H1 (cell line): ENCODE measurements around the gene TLE2. TPM values are rescaled to one million over a fixed set of nuclear protein-coding genes. Genes with fewer than 3 reads are reported as not detected.
A peak's percentile ranks its signal among the peaks of the same experiment; 100 is the strongest.

ENCODE experiments used
- CTCF ChIA-PET: fragments of 300-600 bp; sonication (Branson Sonifier 250); formaldehyde crosslinking; loops from one replicate; lab custom pipeline; 2021; ENCODE audit not compliant: partially characterized antibody; lab: Charles Lee
- POLR2A ChIA-PET: fragments of 300-600 bp; sonication (Branson Sonifier 250); formaldehyde crosslinking; loops from one replicate; lab custom pipeline; 2021; ENCODE audit warnings: inconsistent platforms; ENCODE audit not compliant: partially characterized antibody; lab: Charles Lee
- DNase-seq, 2 experiments: peaks; one replicate each; pipeline versions ENCODE4 v3.0.0 to v3.0.0-alpha.2; 2010 to 2022; ENCODE audit warnings: low spot score in 2 of 2, low read depth in 1 of 2, mixed read lengths in 1 of 2
- FAIRE-seq: peaks from 2 replicates; lab custom pipeline; 2011; peaks lifted over from hg19 to GRCh38; lab: Jason Lieb, UNC
- H2AFZ ChIP-seq: 2 replicates; pipeline ENCODE4 v1.8.1; 2012; ENCODE audit warnings: low read length, inconsistent platforms
- H2AK5ac ChIP-seq: 2 replicates; pipeline ENCODE4 v1.6.1; 2013; ENCODE audit warnings: low read depth, low read length
- H2BK120ac ChIP-seq: replicated peaks from 2 replicates; pipeline ENCODE3; 2013; ENCODE audit warnings: low read depth, low read length, inconsistent platforms
- H2BK12ac ChIP-seq: 2 replicates; pipeline ENCODE4 v1.6.1; 2013; ENCODE audit warnings: low read depth, low read length
- H2BK15ac ChIP-seq: 2 replicates; pipeline ENCODE4 v1.6.1; 2013; ENCODE audit warnings: low read length
- H2BK20ac ChIP-seq: 2 replicates; pipeline ENCODE4 v1.6.1; 2013; ENCODE audit warnings: low read length
- H2BK5ac ChIP-seq: 2 replicates; pipeline ENCODE4 v1.6.1; 2013; ENCODE audit warnings: low read depth, low read length
- H3K14ac ChIP-seq: 2 replicates; pipeline ENCODE4 v1.6.1; 2013; ENCODE audit warnings: inconsistent platforms; ENCODE audit not compliant: insufficient read length
- H3K18ac ChIP-seq: 2 replicates; pipeline ENCODE4 v1.6.1; 2013; ENCODE audit warnings: low read length; ENCODE audit errors: extremely low read depth
- H3K23ac ChIP-seq: 2 replicates; pipeline ENCODE4 v1.6.1; 2013; ENCODE audit warnings: inconsistent platforms; ENCODE audit not compliant: insufficient read length
- H3K23me2 ChIP-seq: 2 replicates; pipeline ENCODE4 v1.6.1; 2013; ENCODE audit warnings: low read depth, low read length
- H3K27ac ChIP-seq: 2 replicates; pipeline ENCODE4 v1.6.1; 2011; ENCODE audit warnings: low read depth, low read length, inconsistent platforms
- H3K27me3 ChIP-seq, 4 experiments: replicated peaks in 1 of 4; 1 replicate in 1 of 4; 2 replicates in 3 of 4; pipeline versions ENCODE4 v1.6.1 to v1.8.1; 2011 to 2013; ENCODE audit warnings: low read length in 3 of 4, mild to moderate bottlenecking in 3 of 4, inconsistent platforms in 2 of 4, mixed read lengths in 2 of 4, moderate library complexity in 1 of 4; ENCODE audit not compliant: control insufficient read depth in 3 of 4, insufficient read depth in 3 of 4; ENCODE audit errors: extremely low read depth in 1 of 4
- H3K36me3 ChIP-seq, 4 experiments: 2 replicates each; pipeline versions ENCODE4 v1.6.1 to v1.8.1; 2011 to 2013; ENCODE audit warnings: mild to moderate bottlenecking in 4 of 4, low read length in 3 of 4, moderate library complexity in 2 of 4, control low read depth in 1 of 4, inconsistent platforms in 1 of 4; ENCODE audit not compliant: insufficient read depth in 4 of 4, control insufficient read depth in 2 of 4
- H3K4ac ChIP-seq: replicated peaks from 2 replicates; pipeline ENCODE3; 2013; ENCODE audit warnings: low read length, low read depth, mixed read lengths, inconsistent platforms; ENCODE audit not compliant: insufficient read length
- H3K4me1 ChIP-seq, 4 experiments: replicated peaks in 1 of 4; 1 replicate in 1 of 4; 2 replicates in 3 of 4; pipeline versions ENCODE4 v1.6.1 to v1.8.1; 2011 to 2013; ENCODE audit warnings: low read length in 3 of 4, inconsistent platforms in 2 of 4, mixed read lengths in 1 of 4; ENCODE audit not compliant: insufficient read depth in 4 of 4, control insufficient read depth in 3 of 4
- H3K4me2 ChIP-seq, 2 experiments: 2 replicates each; pipeline versions ENCODE4 v1.6.1 to v1.8.1; 2011 to 2013; ENCODE audit warnings: low read depth in 2 of 2, low read length in 2 of 2, control low read depth in 1 of 2, inconsistent platforms in 1 of 2, mild to moderate bottlenecking in 1 of 2; ENCODE audit not compliant: insufficient read depth in 1 of 2
- H3K4me3 ChIP-seq, 4 experiments: fragments of 200-600, 300-600 bp in 1 of 4; sonication (generic), shearing (Covaris generic), sonication (Bioruptor Twin) in 1 of 4; 2 replicates each; pipeline versions ENCODE4 v1.5.1 to v1.8.1; 2011 to 2016; ENCODE audit warnings: low read length in 4 of 4, low read depth in 3 of 4, control low read depth in 2 of 4, inconsistent platforms in 2 of 4, mild to moderate bottlenecking in 2 of 4, mixed read lengths in 1 of 4, moderate library complexity in 1 of 4; ENCODE audit not compliant: insufficient read depth in 2 of 4; ENCODE audit errors: extremely low read depth in 1 of 4
- H3K56ac ChIP-seq: replicated peaks from 2 replicates; pipeline ENCODE3; 2013; ENCODE audit warnings: low read depth, mild to moderate bottlenecking, mixed read lengths, low read length, inconsistent platforms; ENCODE audit not compliant: insufficient read length
- H3K79me1 ChIP-seq: 2 replicates; pipeline ENCODE4 v1.6.1; 2013; ENCODE audit warnings: low read depth, low read length, control low read depth
- H3K79me2 ChIP-seq, 2 experiments: 2 replicates each; pipeline versions ENCODE4 v1.6.1 to v1.8.1; 2012 to 2013; ENCODE audit warnings: low read length in 2 of 2, mild to moderate bottlenecking in 2 of 2, inconsistent platforms in 1 of 2; ENCODE audit not compliant: insufficient read depth in 2 of 2, control insufficient read depth in 1 of 2
- H3K9ac ChIP-seq, 4 experiments: replicated peaks in 1 of 4; 1 replicate in 1 of 4; 2 replicates in 3 of 4; pipeline versions ENCODE4 v1.6.1 to v1.8.1; 2011 to 2013; ENCODE audit warnings: low read depth in 3 of 4, low read length in 3 of 4, control low read depth in 2 of 4, mild to moderate bottlenecking in 2 of 4, moderate library complexity in 2 of 4, inconsistent platforms in 1 of 4; ENCODE audit errors: extremely low read depth in 1 of 4
- H3K9me3 ChIP-seq, 2 experiments: 2 replicates each; pipeline versions ENCODE4 v1.6.1 to v1.8.1; 2012 to 2013; ENCODE audit warnings: mild to moderate bottlenecking in 2 of 2, moderate library complexity in 2 of 2, control low read depth in 1 of 2, inconsistent platforms in 1 of 2, low read depth in 1 of 2, low read length in 1 of 2, mixed read lengths in 1 of 2; ENCODE audit not compliant: insufficient read depth in 2 of 2
- H4K20me1 ChIP-seq, 2 experiments: replicated peaks in 1 of 2; 2 replicates each; pipeline versions ENCODE3 to v1.8.1; 2011 to 2013; ENCODE audit warnings: inconsistent platforms in 2 of 2, low read length in 2 of 2, mild to moderate bottlenecking in 1 of 2; ENCODE audit not compliant: insufficient read depth in 2 of 2, control insufficient read depth in 1 of 2
- H4K5ac ChIP-seq: 2 replicates; pipeline ENCODE4 v1.6.1; 2013; ENCODE audit warnings: low read length, low read depth, mixed read lengths, inconsistent platforms; ENCODE audit not compliant: insufficient read length
- H4K8ac ChIP-seq: 2 replicates; pipeline ENCODE4 v1.8.0; 2013; ENCODE audit warnings: mild to moderate bottlenecking, moderate library complexity, low read length, inconsistent platforms; ENCODE audit not compliant: insufficient read depth; ENCODE audit errors: extremely low read depth
- H4K91ac ChIP-seq: replicated peaks from 2 replicates; pipeline ENCODE3; 2013; ENCODE audit warnings: low read length, mixed read lengths, inconsistent platforms; ENCODE audit not compliant: insufficient read length
- EZH2 ChIP-seq: fragments of 200-600 bp; sonication (generic); IDR thresholded peaks from 2 replicates; pipeline ENCODE4 v1.7.1; 2012; ENCODE audit warnings: low read depth, mild to moderate bottlenecking, moderate library complexity, low read length, inconsistent platforms; ENCODE audit not compliant: severe bottlenecking
- GABPA ChIP-seq: IDR thresholded peaks from 2 replicates; pipeline ENCODE4 v1.6.1; 2011; ENCODE audit warnings: mild to moderate bottlenecking, low read length, moderate library complexity, borderline replicate concordance; ENCODE audit not compliant: insufficient read depth
- USF2 ChIP-seq: IDR thresholded peaks from 2 replicates; pipeline ENCODE4 v1.6.1; 2011; ENCODE audit warnings: low read length, improper control_type of control experiment
- WGBS, 2 experiments: shearing (Covaris generic) in 1 of 2; methylation state at CpG; one replicate each; pipeline versions ENCODE4 v1.1.6 to v1.1.7; 2013 to 2015; ENCODE audit warnings: low lambda C conversion rate in 2 of 2, mixed read lengths in 2 of 2, inconsistent platforms in 1 of 2, low coverage in 1 of 2, missing lambda C conversion rate in 1 of 2; ENCODE audit not compliant: insufficient replicate concordance in 2 of 2, insufficient coverage in 1 of 2, insufficient read length in 1 of 2; ENCODE audit errors: extremely low coverage in 1 of 2, missing lambda C conversion rate in 1 of 2; 5-methylcytosine and 5-hydroxymethylcytosine counted together
- polyA plus RNA-seq, 7 experiments: library from polyadenylated mRNA; depleted of rRNA in 3 of 7; stranded (reverse) in 5 of 7; unstranded in 2 of 7; fragments of >200 nt in 5 of 7; fragments of 200-250 nt in 2 of 7; gene quantifications; 1 replicate in 5 of 7; 2 replicates in 1 of 7; 4 replicates in 1 of 7; pipeline versions ENCODE4 v1.2.1 to v1.2.3, GENCODE V29; 2011 to 2013; ENCODE audit warnings: missing spikeins in 2 of 7, mixed read lengths in 2 of 7
- total RNA-seq: library from RNA; stranded (reverse); fragmentation: NEBNext Ultra II Directional; extraction: Animal tissue kit (Norgen Biotek cat#: 25700); gene quantifications from 2 replicates; pipeline ENCODE4 v1.2.1, GENCODE V29; 2021

Gene TLE2
- total and polyA plus RNA-seq, 2 of the 8 experiments (the other 6 are each of a cell fraction or from before 2014, with no cell fraction given): 8.0 to 11.5 TPM

DNA sequence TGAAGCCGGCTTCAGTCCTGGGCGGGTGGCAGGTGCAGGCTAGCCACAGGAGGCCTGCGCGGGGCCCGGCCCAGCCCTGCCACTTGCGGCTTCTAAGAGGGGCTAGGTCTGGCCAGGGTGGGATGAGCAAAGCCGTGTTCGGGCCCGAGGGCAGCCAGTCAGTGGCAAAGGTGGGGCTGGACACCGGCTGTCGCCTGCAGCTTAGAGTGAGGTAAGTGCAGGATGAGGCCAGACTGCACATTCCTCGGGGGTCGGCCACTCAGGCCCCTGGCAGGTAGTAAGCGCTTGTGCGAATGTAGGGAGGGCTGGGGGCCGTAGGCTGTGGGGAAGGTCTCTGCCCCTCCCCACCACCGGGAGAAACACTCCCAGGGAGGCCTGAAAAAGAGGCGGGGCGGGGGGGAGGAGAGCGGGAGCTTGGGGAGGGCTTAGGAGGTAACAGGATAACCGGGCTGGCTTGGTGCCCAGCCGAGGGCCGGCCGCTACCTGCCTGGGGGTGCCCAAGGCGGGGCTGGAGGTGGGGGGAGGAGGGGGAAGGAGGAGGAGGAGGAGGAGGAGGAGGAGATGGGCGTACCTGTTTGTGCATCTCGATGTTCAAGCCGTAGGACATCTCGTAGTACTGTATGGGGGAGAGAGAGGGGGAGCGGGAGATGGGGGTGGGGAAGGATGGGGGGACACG lies 26.8 kb upstream of the TLE2 start:
- peaks cover 2% of the 10 kb centered on the region; the same call in 1 of the 2 replicates for H3K79me1 ChIP-seq
- no peak overlapping the region for H3K9ac ChIP-seq
- H3K56ac ChIP-seq: no peak overlapping the region
- ChIA-PET POLR2A (interaction anchor here (0.7 to 4.7 kb wide), 6 partner anchors 10 to 578 kb away, joined by 3 to 25 read pairs (median 4); no protein-coding TSS in a partner anchor), CTCF (interaction anchor here (4.7 kb wide), 1 partner anchor 17 kb away, joined by 36 read pairs; no protein-coding TSS in a partner anchor)
- H3K4ac ChIP-seq: no peak overlapping the region
- H2AK5ac ChIP-seq: 0 out of 2 replicates have a peak overlapping the region, but pooled peaks have one; percentile 24
- peak in 1 of 2 experiments; percentile 61 for DNase-seq
- no peak overlapping the region for H2BK15ac ChIP-seq
- H3K27me3 ChIP-seq: no peaks in the 10 kb centered on the region; a peak in 2 of 7 replicates
- H3K27ac ChIP-seq: no peak overlapping the region
- H3K18ac ChIP-seq: peak overlapping the region; percentile 51; the same call in 1 of the 2 replicates
- no peak overlapping the region for H3K23ac ChIP-seq
- peaks cover 0 to 4% of the 10 kb centered on the region in 2 experiments; a peak in 1 of 4 replicates for H3K79me2 ChIP-seq
- no peak overlapping the region for H2BK20ac ChIP-seq
- H4K20me1 ChIP-seq: peaks cover 5 to 18% of the 10 kb centered on the region in 2 experiments
- no peak overlapping the region for H2AFZ ChIP-seq
- H3K4me3 ChIP-seq: peak overlapping the region in 1 of 4 experiments; percentile 38; a peak in 2 of 8 replicates
- H3K36me3 ChIP-seq: peaks cover 0 to 33% (median 7%) of the 10 kb centered on the region in 4 experiments; a peak in 5 of 8 replicates
- WGBS, 2 experiments: 57% methylated on average over 13 of the region's 31 CpGs; no CpG with 5 or more reads in 1 of the 2 experiments
- H2BK12ac ChIP-seq: peak overlapping the region; percentile 50; the same call in 1 of the 2 replicates
- no peak overlapping the region for H4K91ac ChIP-seq
- no peak overlapping the region for H4K5ac ChIP-seq
- no peaks in the 10 kb centered on the region; the same call in 1 of the 2 replicates for H3K23me2 ChIP-seq
- no peak overlapping the region for H2BK120ac ChIP-seq
- no peak overlapping the region for H3K14ac ChIP-seq
- H2BK5ac ChIP-seq: 0 out of 2 replicates have a peak overlapping the region, but pooled peaks have one; percentile 66
- no peaks in the 10 kb centered on the region for H3K9me3 ChIP-seq
- peak overlapping the region; percentile 52 to 57; a peak in 3 of 4 replicates for H3K4me2 ChIP-seq
- H3K4me1 ChIP-seq: peaks cover 3 to 36% (median 27%) of the 10 kb centered on the region in 4 experiments
- no peak for FAIRE-seq
- no peak for TF ChIP-seq USF2
- no peak for TF ChIP-seq EZH2
- TF ChIP-seq GABPA: 0 out of 2 replicates have a peak, but pooled peaks have one; percentile 7
- H4K8ac ChIP-seq: no peak overlapping the region; the same call in 1 of the 2 replicates
